ENCODE data around the gene SND1.
A peak's percentile ranks its signal among the peaks of the same experiment; 100 is the strongest.
"Not testable (repeated sequence)": the region's sequence is repeated elsewhere in the genome, so short reads cannot be mapped to it uniquely, and the experiment has no call there.

Gene SND1

GRCh38 chr7:127961786-127962453, 309.9 kb downstream of the SND1 start:
- 100% methylated on average over 4 of the region's 9 CpGs for WGBS (ENCODE audit: insufficient coverage)
- Histone ChIP-seq H3K27ac (ENCODE audit: insufficient read depth in 1 of 2, low read depth in 1 of 2, low read length in 2 of 2, poor library complexity in 1 of 2, severe bottlenecking in 2 of 2) (no peak overlapping the region), H3K9me3 (ENCODE audit: control extremely low read depth in 1 of 5, control insufficient read depth in 4 of 5, insufficient read depth in 2 of 5, low read depth in 1 of 5, low read length in 4 of 5) (peaks cover 0 to 3% (median 0%) of the 10 kb centered on the region in 5 experiments), H3K27me3 (replicated peaks in 2 of 5; ENCODE audit: control insufficient read depth in 4 of 5, insufficient read depth in 5 of 5, low read length in 4 of 5) (no peaks in the 10 kb centered on the region), H3K4me1 (ENCODE audit: control extremely low read depth in 1 of 4, control insufficient read depth in 4 of 4, insufficient read depth in 4 of 4, low read length in 3 of 4) (no peaks in the 10 kb centered on the region), H3K36me3 (ENCODE audit: control insufficient read depth in 4 of 4, insufficient read depth in 4 of 4, low read length in 3 of 4) (peaks cover 0 to 23% (median 5%) of the 10 kb centered on the region in 4 experiments), H3K4me3 (ENCODE audit: control insufficient read depth in 1 of 7, extremely low read depth in 1 of 7, insufficient read depth in 4 of 7, low read depth in 2 of 7, low read length in 6 of 7) (no peak overlapping the region)
- ChIA-PET POLR2A (no interaction called here), CTCF (interaction anchor here (1.3 to 2.1 kb wide), 2 partner anchors 10 to 21 kb away, joined by 4 to 5 read pairs; no protein-coding TSS in a partner anchor)
- no peak for DNase-seq

GRCh38 chr7:127962589-127963361, 310.8 kb downstream of the SND1 start:
- POLR2A ChIA-PET, result interaction anchor here (0.6 kb wide), 1 partner anchor 13 kb away, joined by 3 read pairs; no protein-coding TSS in a partner anchor
- 100% methylated on average over 1 of the region's 5 CpGs for WGBS (ENCODE audit: insufficient coverage)

GRCh38 chr7:127963850-127964249, 311.9 kb downstream of the SND1 start:
- CTCF ChIA-PET, result not testable (repeated sequence)

More at GRCh38 chr7:127962589-127963361, 310.8 kb downstream of the SND1 start:
- CTCF ChIA-PET, result interaction anchor here (0.6 to 1.3 kb wide), 3 partner anchors 11 to 62 kb away, joined by 3 to 4 read pairs (median 3); no protein-coding TSS in a partner anchor
- Histone ChIP-seq H3K36me3 (ENCODE audit: control insufficient read depth in 4 of 4, insufficient read depth in 4 of 4, low read length in 3 of 4) (peaks cover 0 to 23% (median 5%) of the 10 kb centered on the region in 4 experiments), H3K27ac (ENCODE audit: insufficient read depth in 1 of 2, low read depth in 1 of 2, low read length in 2 of 2, poor library complexity in 1 of 2, severe bottlenecking in 2 of 2) (no peak overlapping the region), H3K27me3 (replicated peaks in 2 of 5; ENCODE audit: control insufficient read depth in 4 of 5, insufficient read depth in 5 of 5, low read length in 4 of 5) (no peaks in the 10 kb centered on the region), H3K4me3 (ENCODE audit: control insufficient read depth in 1 of 7, extremely low read depth in 1 of 7, insufficient read depth in 4 of 7, low read depth in 2 of 7, low read length in 6 of 7) (no peak overlapping the region), H3K9me3 (ENCODE audit: control extremely low read depth in 1 of 5, control insufficient read depth in 4 of 5, insufficient read depth in 2 of 5, low read depth in 1 of 5, low read length in 4 of 5) (peaks cover 0 to 3% (median 0%) of the 10 kb centered on the region in 5 experiments), H3K4me1 (ENCODE audit: control extremely low read depth in 1 of 4, control insufficient read depth in 4 of 4, insufficient read depth in 4 of 4, low read length in 3 of 4) (no peaks in the 10 kb centered on the region)
- DNase-seq, result peak in 2 of 3 donors; percentile 2 to 23

GRCh38 chr7:127967281-127967680, 315.3 kb downstream of the SND1 start:
- Histone ChIP-seq H3K36me3 (ENCODE audit: control insufficient read depth in 4 of 4, insufficient read depth in 4 of 4, low read length in 3 of 4) (peaks cover 0 to 5% (median under 1%) of the 10 kb centered on the region in 4 experiments), H3K4me1 (ENCODE audit: control extremely low read depth in 1 of 4, control insufficient read depth in 4 of 4, insufficient read depth in 4 of 4, low read length in 3 of 4) (no peaks in the 10 kb centered on the region), H3K27me3 (replicated peaks in 2 of 5; ENCODE audit: control insufficient read depth in 4 of 5, insufficient read depth in 5 of 5, low read length in 4 of 5) (no peaks in the 10 kb centered on the region), H3K4me3 (ENCODE audit: control insufficient read depth in 1 of 7, extremely low read depth in 1 of 7, insufficient read depth in 4 of 7, low read depth in 2 of 7, low read length in 6 of 7) (no peak overlapping the region), H3K27ac (ENCODE audit: insufficient read depth in 1 of 2, low read depth in 1 of 2, low read length in 2 of 2, poor library complexity in 1 of 2, severe bottlenecking in 2 of 2) (no peak overlapping the region), H3K9me3 (ENCODE audit: control extremely low read depth in 1 of 5, control insufficient read depth in 4 of 5, insufficient read depth in 2 of 5, low read depth in 1 of 5, low read length in 4 of 5) (peaks cover 0 to 3% (median 0%) of the 10 kb centered on the region in 5 experiments)
- 100% methylated on average over 2 of the region's 2 CpGs for whole genome bisulfite sequencing (ENCODE audit: insufficient coverage)
- ChIA-PET CTCF (interaction anchor here (1.1 kb wide), 1 partner anchor 15 kb away, joined by 5 read pairs; no protein-coding TSS in a partner anchor), POLR2A (no interaction called here)
- no peak for DNase-seq

More at GRCh38 chr7:127963850-127964249, 311.9 kb downstream of the SND1 start:
- H3K36me3 ChIP-seq (ENCODE audit: control insufficient read depth in 4 of 4, insufficient read depth in 4 of 4, low read length in 3 of 4), result peaks cover 0 to 16% (median 5%) of the 10 kb centered on the region in 4 experiments
- H3K27ac ChIP-seq (ENCODE audit: insufficient read depth in 1 of 2, low read depth in 1 of 2, low read length in 2 of 2, poor library complexity in 1 of 2, severe bottlenecking in 2 of 2); H3K4me3 ChIP-seq (ENCODE audit: control insufficient read depth in 1 of 7, extremely low read depth in 1 of 7, insufficient read depth in 4 of 7, low read depth in 2 of 7, low read length in 6 of 7); H3K4me1 ChIP-seq (ENCODE audit: control extremely low read depth in 1 of 4, control insufficient read depth in 4 of 4, insufficient read depth in 4 of 4, low read length in 3 of 4); H3K27me3 ChIP-seq (replicated peaks in 2 of 5; ENCODE audit: control insufficient read depth in 4 of 5, insufficient read depth in 5 of 5, low read length in 4 of 5); H3K9me3 ChIP-seq (ENCODE audit: control extremely low read depth in 1 of 5, control insufficient read depth in 4 of 5, insufficient read depth in 2 of 5, low read depth in 1 of 5, low read length in 4 of 5); POLR2A ChIA-PET; DNase-seq: not testable (repeated sequence)
- WGBS (ENCODE audit: insufficient coverage), result no CpG with 5 or more reads among the region's 1 CpG

GRCh38 chr7:127968547-127968946, 316.6 kb downstream of the SND1 start:
- no peak overlapping the region for H3K4me3 ChIP-seq (ENCODE audit: control insufficient read depth in 1 of 7, extremely low read depth in 1 of 7, insufficient read depth in 4 of 7, low read depth in 2 of 7, low read length in 6 of 7)
- no peaks in the 10 kb centered on the region for H3K27me3 ChIP-seq (replicated peaks in 2 of 5; ENCODE audit: control insufficient read depth in 4 of 5, insufficient read depth in 5 of 5, low read length in 4 of 5)
- no peak overlapping the region for H3K27ac ChIP-seq (ENCODE audit: insufficient read depth in 1 of 2, low read depth in 1 of 2, low read length in 2 of 2, poor library complexity in 1 of 2, severe bottlenecking in 2 of 2)
- CTCF ChIA-PET, result interaction anchor here (1.1 kb wide), 1 partner anchor 16 kb away, joined by 5 read pairs; no protein-coding TSS in a partner anchor
- no peak for DNase-seq
- WGBS (ENCODE audit: insufficient coverage), result 90% methylated on average over 2 of the region's 2 CpGs
- POLR2A ChIA-PET, result no interaction called here
- H3K4me1 ChIP-seq (ENCODE audit: control extremely low read depth in 1 of 4, control insufficient read depth in 4 of 4, insufficient read depth in 4 of 4, low read length in 3 of 4), result no peaks in the 10 kb centered on the region
- H3K9me3 ChIP-seq (ENCODE audit: control extremely low read depth in 1 of 5, control insufficient read depth in 4 of 5, insufficient read depth in 2 of 5, low read depth in 1 of 5, low read length in 4 of 5), result no peaks in the 10 kb centered on the region
- peaks cover 0 to 6% (median 0%) of the 10 kb centered on the region in 4 experiments for H3K36me3 ChIP-seq (ENCODE audit: control insufficient read depth in 4 of 4, insufficient read depth in 4 of 4, low read length in 3 of 4)

- Histone ChIP-seq H3K27me3 (replicated peaks in 2 of 5; ENCODE audit: control insufficient read depth in 4 of 5, insufficient read depth in 5 of 5, low read length in 4 of 5) (no peaks in the 10 kb centered on the region), H3K4me1 (ENCODE audit: control extremely low read depth in 1 of 4, control insufficient read depth in 4 of 4, insufficient read depth in 4 of 4, low read length in 3 of 4) (no peaks in the 10 kb centered on the region), H3K9me3 (ENCODE audit: control extremely low read depth in 1 of 5, control insufficient read depth in 4 of 5, insufficient read depth in 2 of 5, low read depth in 1 of 5, low read length in 4 of 5) (peaks cover 2 to 13% (median 11%) of the 10 kb centered on the region in 5 experiments), H3K27ac (ENCODE audit: insufficient read depth in 1 of 2, low read depth in 1 of 2, low read length in 2 of 2, poor library complexity in 1 of 2, severe bottlenecking in 2 of 2) (no peak overlapping the region), H3K36me3 (ENCODE audit: control insufficient read depth in 4 of 4, insufficient read depth in 4 of 4, low read length in 3 of 4) (peaks cover 4 to 39% (median 21%) of the 10 kb centered on the region in 4 experiments), H3K4me3 (ENCODE audit: control insufficient read depth in 1 of 7, extremely low read depth in 1 of 7, insufficient read depth in 4 of 7, low read depth in 2 of 7, low read length in 6 of 7) (no peak overlapping the region)
- CTCF ChIA-PET, result interaction anchor here (0.9 to 2.1 kb wide), 3 partner anchors 10 to 45 kb away, joined by 3 to 6 read pairs (median 3); no protein-coding TSS in a partner anchor
- POLR2A ChIA-PET, result interaction anchor here (0.6 kb wide), 1 partner anchor 346 kb away, joined by 5 read pairs; no protein-coding TSS in a partner anchor
- no peak for DNase-seq
Measured at GRCh38 chr7:127973832-127974231, 321.8 kb downstream of the SND1 start.

Measured in common myeloid progenitor, CD34-positive (primary cell).